HG03025 (cell line): Measurements from ENCODE around the gene DOCK3.
A peak's percentile ranks its signal among the peaks of the same experiment; 100 is the strongest.
"Not testable (repeated sequence)": the region's sequence is repeated elsewhere in the genome, so short reads cannot be mapped to it uniquely, and the experiment has no call there.

Source experiments
- ATAC-seq: cut with Tn5 transposase; IDR thresholded peaks from one replicate; pipeline ENCODE4 v1.9.1; 2021; ENCODE audit warnings: mild to moderate bottlenecking, moderate library complexity; ENCODE audit not compliant: unreplicated experiment, low FRiP score

Gene DOCK3

DNA sequence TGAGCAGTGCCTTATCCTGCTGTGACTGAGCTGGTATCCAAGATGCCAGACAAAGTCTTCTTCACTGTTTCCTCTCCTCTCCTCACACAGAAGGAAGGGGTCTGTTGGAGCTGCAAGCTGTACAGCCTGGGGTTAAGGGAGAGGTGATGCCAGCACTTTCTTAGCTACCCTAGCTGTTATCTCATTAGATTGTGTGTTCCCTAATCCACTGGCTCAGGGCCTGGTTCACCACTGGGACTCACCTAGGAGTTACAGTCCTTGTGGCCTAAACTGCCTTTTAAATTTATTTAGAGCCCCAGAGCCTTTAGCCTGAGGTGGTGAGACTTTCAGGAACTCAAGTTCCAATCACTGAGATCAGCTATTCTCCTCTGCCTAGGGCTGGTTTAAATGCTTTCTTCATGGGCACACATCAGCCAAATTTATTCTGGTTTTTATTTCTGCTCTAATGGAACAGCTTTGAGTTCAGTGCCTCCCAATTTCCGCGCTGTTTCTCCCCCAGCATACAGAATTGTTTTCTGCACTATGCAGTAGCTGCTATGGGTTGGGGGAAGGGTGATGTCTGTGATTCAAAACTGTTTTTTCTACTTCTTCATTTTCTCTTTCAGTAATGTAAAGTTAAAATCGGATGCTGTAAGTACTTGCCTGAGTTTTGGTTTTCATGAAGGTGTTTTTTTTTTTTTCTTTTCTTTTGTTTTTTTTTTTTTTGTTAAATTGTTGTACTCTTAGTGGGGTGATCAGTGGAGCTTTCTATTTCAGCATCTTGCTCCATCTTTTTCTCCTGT, 198.8 kb downstream of the DOCK3 start:
- ATAC-seq = peak; percentile 85

DNA sequence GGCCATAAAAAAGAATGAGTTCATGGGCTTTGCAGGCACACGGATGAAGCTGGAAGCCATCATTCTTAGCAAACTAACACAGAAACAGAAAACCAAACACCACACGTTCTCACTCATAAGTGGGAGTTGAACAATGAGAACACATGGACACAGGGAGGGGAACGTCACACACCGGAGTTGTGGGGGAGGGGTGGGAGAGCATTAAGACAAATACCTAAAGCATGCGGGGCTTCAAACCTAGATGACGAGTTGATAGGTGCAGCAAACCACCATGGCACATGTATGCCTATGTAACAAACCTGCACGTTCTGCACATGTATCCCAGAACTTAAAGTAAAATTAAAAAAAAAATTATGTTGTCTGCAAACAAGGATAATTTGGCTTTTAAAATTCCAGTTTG, 200.1 kb downstream of the DOCK3 start:
- ATAC-seq = not testable (repeated sequence)

DNA sequence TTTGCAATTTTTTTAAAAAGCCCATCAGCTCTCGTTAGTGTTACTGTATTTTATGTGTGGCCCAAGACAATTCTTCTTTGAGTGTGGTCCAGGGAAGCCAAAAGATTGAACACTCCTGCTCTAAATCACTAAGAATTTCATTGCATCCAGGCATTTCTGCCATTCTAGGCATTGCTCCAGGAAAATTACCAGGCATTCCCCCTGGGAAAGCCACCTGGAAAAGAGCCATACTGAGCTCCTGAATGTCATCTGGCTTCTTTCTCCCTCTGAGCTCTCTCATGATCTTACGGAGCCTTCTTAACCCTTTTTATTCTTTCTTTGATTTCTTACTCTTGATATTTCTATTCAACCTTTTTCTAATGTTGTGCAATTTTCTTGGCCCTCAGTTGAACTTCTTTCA, 202.2 kb downstream of the DOCK3 start:
- no peak for ATAC-seq

DNA sequence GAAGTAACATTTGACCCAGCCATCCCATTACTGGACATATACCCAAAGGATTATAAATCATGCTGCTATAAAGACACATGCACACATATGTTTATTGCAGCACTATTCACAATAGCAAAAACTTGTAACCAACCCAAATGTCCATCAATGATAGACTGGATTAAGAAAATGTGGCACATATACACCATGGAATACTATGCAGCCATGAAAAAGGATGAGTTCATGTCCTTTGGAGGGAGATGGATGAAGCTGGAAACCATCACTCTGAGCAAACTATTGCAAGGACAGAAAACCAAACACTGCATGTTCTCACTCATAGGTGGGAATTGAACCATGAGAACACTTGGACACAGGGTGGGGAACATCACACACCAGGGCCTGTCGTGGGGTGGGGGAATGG, 208.0 kb downstream of the DOCK3 start:
- ATAC-seq = not testable (repeated sequence)

DNA sequence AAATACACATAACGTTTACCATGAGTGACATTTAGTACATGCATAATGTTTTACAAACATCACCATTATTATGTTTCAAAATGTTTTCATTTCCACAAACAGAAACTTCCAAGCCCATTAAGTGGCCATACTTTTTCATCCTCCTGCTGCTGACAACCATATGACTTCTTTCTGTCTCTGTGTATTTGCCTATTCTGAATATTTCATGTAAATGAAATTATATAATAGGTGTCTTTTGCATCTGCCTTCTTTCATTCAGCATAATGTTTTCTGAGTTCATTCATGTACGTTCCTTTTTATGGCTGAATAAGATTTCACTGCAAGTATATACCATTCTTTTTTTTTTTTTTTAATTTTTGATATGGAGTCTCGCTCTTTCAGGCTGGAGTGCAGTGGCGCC, 209.0 kb downstream of the DOCK3 start:
- ATAC-seq = no peak

DNA sequence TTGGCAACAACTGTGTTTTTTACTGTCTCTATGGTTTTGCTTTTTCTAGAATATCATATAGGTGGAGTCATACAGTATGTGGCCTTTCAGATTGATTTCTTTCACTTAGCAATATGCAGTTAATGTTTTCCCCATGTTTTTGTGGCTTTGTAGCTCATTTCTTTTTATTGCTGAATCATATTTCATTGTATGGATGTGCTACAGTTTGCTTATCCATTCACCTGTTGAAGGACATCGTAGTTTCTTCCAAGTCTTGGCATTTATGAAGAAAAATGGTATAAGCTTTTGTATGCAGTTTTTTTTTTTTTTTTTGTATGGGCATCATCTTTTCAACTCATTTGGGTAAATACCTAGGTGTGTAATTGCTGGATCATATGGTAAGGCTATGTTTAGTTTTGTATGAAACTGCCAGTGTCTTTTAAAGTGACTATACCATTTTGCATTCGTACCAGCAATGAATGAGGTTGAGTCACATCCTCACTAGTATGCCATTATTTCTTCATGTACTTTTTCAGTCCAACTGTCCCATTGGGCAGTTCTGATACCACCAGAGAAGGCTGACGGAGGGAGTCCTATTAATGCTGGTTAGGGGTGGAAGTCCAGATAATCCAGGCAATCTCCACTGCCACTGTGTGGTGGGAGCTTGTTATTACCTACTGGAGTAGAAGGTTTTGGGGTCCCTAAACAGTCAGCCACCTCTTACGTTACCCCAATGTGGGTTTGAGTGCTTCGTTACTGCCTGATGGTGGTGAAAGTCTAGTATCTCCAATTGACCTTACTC, 210.5 kb downstream of the DOCK3 start:
- no peak for ATAC-seq

DNA sequence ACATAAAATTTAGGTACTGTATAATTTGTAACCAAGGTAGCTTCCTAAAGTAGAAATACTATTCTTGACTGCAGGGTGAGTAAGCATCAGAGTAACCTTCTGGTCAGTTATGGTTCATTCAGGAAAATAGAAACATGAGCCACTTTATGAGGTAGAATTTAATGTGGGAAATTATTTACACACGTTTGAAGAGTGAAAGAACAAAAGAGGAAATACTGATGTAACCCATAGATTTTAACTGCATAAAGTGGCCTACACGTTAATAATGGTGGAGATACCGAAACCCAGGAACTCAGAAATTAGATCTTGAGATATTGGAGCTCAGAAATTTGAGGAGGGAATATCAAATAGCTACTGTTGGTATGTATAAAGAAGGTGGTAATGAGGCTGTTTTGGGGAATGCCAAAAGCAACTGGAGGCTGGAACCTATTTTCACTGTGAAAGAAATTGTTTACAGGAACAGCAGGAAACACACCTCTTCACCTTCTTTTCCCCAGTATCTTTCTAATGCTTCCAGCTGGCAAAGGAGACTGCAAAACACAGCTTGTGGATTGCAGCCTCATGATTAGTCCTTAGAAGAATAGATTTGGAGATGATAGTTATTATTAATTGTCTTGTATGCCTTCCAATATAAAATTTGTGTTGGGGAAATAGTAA, 216.1 kb downstream of the DOCK3 start:
- ATAC-seq = no peak

DNA sequence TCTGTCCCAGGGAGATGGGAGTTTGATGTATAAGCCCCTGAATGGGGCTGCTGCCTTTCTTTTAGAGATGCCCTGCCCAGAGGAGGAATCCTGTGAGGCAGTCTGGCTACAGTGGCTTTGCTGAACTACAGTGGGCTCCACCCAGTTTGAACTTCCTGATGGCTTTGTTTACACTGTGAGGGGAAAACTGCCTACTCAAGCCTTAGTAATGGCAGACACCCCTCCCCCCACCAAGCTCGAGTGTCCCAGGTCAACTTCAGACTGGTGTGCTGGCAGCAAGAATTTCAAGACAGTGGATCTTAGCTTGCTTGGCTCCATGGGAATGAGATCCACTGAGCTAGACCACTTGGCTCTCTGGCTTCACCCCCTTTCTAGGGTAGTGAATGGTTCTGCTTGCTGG, 226.4 kb downstream of the DOCK3 start:
- ATAC-seq = not testable (repeated sequence)

DNA sequence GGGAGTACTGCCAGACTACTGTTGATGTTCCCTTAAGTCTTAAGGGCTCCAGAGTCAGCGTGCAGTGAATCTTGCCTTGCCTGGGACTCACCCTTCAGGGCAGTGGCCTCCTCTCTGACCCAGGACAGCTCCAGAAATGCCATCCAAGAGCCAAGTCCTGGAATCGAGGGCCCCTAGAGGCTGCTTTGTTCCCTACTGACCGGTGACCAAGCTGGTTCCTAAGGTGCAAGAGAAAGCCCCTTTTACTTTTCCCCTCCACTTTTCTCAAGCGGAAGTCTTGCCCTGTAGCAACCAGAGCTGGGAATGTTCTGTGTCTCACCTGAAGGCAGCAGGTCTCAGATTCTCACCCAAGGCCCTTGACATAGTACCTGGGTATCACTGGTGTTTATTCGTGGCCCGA, 238.0 kb downstream of the DOCK3 start:
- ATAC-seq = no peak

DNA sequence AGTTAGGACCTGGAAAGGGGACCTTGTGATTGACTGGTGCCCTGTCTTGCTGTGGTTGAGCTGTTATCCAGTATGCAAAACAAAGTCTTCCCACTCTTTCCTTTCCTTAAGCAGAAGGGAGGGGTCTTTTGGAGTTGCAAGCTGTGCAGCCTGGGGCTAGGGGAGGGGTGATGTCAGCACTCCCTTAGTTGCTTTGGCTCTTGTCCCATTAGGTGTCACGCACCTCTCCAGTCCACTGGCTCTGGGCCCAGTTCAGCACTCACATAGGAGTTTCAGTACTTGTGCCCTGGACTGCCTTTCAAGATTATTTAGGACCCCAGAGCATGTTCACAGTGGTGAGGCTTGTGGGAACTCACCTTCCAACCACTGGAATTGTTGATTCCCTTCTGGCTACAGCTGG, 238.5 kb downstream of the DOCK3 start:
- no peak for ATAC-seq

DNA sequence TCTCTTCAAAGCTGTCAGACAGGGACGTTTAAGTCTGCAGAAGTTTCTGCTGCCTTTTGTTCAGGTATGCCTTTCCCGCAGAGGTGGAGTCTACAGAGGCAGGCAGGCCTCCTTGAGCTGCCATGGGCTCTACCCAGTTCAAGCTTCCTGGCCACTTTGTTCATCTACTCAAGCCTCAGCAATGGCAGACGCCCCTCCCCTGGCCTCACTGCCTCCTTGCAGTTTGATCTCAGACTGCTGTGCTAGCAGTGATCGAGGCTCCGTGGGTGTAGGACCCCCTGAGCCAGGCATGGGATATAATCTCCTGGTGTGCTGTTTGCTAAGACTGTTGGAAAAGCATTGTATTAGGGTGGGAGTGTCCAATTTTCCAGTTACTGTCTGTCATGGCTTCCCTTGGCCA, 247.3 kb downstream of the DOCK3 start:
- ATAC-seq = not testable (repeated sequence)

DNA sequence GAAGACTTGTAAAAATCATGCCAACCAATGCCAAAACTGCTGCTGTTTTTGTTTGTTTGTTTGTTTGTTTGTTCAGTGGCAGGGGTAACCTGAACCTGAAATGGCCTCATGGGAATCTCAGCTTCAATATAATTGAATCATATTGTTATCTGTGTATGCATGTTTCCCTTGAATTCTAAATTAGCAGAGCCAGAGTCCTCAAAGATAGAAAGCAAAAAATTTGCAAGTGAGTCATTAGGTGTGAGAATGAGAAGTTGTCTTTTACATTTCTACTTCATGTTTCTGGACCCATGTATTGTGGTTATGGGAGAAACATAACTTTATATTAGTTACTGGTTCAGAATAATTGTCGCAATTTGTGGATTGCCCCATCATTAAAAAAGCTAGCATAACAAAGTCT, 249.2 kb downstream of the DOCK3 start:
- no peak for ATAC-seq

DNA sequence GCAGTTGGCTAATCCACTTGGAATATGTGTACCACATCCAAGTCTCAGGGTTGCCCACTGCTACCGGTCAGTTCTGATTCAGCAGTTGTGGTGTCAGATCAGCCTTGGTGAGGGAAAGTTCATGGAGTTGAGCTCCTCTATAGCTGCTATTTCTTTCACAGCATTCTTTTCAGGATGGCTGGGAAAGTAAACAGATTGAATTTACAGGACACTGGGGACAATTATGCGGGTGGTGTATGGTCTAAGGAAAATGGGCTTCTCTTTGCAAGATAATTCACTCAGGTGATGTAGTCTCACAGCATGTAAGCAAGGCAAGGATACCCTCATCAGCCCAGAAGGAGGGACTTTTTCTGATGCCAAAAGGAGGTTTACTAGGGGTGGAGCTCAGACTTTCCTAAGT, 249.9 kb downstream of the DOCK3 start:
- ATAC-seq = no peak

DNA sequence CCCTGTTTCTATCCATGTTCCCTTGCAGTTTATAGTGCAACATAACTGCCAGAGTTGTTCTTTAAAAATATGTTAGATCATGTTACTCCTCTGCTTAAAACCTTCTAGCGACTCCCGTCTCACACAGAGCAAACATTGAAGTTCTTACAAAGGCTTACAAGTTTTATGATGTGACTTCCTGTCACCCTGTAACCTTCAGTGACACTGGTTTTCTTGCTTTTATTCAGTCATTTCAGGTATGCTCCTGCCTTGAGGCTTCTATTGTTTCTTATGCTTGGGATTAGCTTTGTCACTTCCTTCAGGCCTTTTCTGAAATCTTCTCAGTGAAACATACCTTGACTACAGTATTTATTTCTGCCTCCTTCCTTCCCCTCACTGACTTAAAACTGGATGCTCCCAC, 252.1 kb downstream of the DOCK3 start:
- no peak for ATAC-seq

DNA sequence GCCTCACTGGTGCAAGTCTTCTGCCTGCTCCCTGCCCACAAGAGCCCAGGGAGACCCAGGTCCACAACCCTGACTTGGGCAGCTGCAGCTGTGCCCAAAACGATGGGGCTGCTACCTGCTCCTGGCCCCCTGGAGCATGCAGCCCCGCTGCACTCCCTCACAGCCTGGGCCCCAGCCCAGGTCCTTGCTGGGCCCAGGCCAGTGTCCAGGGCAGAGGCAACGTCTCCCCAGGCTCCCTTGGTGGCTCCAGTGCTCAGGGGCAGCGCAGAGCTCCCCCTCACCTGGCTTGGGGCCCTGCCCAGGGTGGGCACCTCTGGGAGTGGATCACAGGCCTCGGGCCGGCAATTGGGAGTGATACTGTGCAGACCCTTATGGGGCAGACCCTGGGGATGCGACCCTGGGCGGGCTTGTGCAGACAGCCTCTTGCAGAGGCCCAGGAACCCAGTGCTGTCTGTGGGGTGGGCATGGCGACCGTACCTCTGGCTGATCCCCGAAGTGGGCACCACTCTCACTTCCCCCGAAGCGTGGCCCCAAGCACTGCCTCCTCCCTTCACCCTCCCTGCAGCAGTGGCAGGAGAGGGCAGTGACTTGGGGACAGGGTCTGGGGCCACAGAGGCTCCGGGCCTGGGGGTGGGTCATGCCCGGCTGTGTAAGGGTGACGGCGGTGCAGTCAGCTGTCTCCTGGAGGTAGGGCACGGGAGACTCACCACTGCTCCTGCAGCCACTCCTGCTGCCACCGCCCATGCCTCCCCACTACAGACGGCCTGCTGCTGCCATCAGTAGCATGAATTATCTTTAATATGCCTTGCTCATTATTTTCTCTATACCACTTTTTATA, 255.9 kb downstream of the DOCK3 start:
- no peak for ATAC-seq

DNA sequence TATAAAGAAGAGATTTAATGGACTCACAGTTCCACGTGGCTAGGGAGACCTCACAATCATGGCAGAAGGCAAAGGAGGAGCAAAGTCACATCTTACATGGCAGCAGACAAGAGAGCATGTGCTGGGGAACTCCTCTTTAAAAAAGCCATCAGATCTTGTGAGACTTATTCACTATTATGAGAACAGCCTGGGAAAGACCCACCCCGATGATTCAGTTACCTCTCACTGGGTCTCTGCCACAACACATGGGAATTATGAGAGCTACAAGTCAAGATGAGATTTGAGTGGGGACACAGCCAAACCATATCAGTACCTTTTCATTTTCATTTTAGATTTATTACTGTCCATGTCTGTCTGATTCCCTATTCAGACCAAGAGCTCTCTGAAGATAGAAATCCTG, 258.2 kb downstream of the DOCK3 start:
- not testable (repeated sequence) for ATAC-seq

DNA sequence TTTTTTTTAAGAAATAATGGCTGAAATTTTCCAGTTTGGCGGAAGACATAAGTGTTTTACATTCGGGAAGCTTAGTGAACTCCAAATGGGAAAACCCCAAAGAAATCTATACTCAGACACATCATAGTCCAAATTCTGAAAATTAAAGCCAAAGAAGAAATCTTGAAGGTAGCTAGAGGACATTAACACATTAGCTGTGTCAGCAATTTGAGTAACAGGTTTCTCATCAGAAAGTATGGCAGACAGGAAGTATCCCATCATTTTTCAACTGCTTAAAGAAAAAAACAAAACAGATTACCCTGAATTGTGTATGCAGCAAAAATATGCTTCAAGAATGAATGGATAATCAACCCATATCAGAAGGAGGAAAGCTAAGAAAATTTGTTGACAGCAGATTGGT, 261.7 kb downstream of the DOCK3 start:
- no peak for ATAC-seq

DNA sequence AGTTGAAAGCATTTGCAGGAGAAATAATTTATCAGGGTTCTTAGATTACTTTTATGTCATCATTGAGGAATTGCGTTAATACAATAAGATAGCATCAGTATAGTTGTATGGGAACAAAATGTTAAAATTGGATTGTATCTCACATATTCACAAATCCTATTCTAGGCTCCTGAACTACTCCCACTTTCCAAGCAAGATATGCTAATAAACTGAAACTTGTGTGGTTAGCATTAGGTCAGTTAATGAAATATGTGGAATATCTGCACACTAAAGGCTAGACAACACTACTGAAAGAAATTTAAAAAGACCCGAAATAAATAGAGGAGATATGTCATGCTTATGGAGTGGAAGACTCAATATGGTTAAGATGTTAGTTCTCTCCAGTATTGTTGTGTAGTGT, 272.7 kb downstream of the DOCK3 start:
- no peak for ATAC-seq

DNA sequence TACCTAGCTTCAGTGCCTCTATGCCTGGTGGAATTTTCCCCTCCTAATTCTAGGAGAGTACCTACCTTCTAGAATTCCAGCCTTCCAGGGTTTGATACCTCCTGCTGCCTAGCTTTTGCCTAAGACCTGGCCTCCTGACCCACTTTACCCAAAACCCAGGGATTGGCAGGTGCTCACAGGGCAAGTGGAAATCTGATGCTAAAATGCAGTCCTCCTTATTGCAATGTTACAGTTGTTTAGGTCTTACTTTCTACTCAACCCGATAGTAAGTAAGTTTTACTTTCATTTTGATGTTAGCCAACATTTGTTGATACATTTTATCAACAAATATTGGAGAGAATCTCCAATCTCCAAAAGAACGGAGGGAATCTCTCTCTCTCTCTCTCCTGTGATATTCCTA, 275.9 kb downstream of the DOCK3 start:
- no peak for ATAC-seq

DNA sequence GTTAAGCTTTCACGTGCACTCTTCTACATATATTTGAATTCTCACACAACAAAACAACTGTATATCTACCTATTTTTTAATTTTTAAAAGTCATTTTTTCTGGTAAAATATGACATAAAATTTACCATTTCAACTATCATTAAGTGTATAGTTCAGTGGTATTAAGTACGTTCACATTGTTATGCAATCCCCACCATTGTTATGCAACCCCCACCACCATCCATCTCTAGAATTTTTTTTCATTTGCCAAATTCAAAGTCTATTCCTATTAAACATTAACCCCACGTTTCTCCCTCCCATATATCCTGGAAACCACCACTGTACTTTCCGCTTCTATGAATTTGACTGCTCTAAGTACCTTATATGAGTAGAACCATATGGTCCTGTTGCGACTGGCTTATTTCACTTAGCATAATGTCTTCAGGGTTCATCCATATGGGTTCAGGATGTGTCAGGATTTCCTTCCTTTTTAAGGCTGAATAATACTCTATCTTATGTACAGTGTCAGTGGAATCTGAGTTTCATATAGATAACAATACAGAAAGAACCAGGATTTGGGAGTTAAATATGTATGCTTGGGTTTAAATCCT, 279.2 kb downstream of the DOCK3 start:
- ATAC-seq = no peak
